Colonic mucosa (tissue), 4 donors: ENCODE data around the gene PCBD1. TPM values are rescaled to one million over a fixed set of nuclear protein-coding genes. Genes with fewer than 3 reads are reported as not detected.
"Not testable (repeated sequence)": the region's sequence is repeated elsewhere in the genome, so short reads cannot be mapped to it uniquely, and the experiment has no call there.

Experiments used
- DNase-seq: peaks from one replicate; pipeline ENCODE4 v3.0.0-alpha.2; 2020
- H3K27ac ChIP-seq: fragments of 200-600 bp; one replicate; pipeline ENCODE4 v1.8.0; 2021
- H3K27me3 ChIP-seq: fragments of 200-600 bp; one replicate; pipeline ENCODE4 v1.8.0; 2021
- H3K36me3 ChIP-seq: fragments of 200-600 bp; one replicate; pipeline ENCODE4 v1.8.0; 2021
- H3K4me1 ChIP-seq: fragments of 200-600 bp; one replicate; pipeline ENCODE4 v1.8.0; 2021; ENCODE audit warnings: mild to moderate bottlenecking
- H3K4me3 ChIP-seq: fragments of 200-600 bp; one replicate; pipeline ENCODE4 v1.8.0; 2021
- H3K9ac ChIP-seq, 2 donors: one replicate each; pipeline ENCODE4 v1.7.0; 2013; ENCODE audit warnings: control low read depth in 2 of 2, low read depth in 2 of 2, low read length in 2 of 2
- H3K9me3 ChIP-seq: fragments of 200-600 bp; one replicate; pipeline ENCODE4 v1.8.0; 2021
- intact Hi-C: fragments of 100-400 bp; cut with DNase I; formaldehyde crosslinking; loops from one replicate; pipeline ENCODE4 v1.14.1; 2022
- total RNA-seq, 2 donors: library from RNA; stranded (reverse); fragmentation: NEBNext Ultra II Directional in 1 of 2; extraction: Animal tissue kit (Norgen Biotek cat#: 25700) in 1 of 2; gene quantifications; one replicate each; pipeline ENCODE4 v1.2.1, GENCODE V29; 2021
- TF ChIP-seq, protein P1 (sequence below): fragments of 200-600 bp; IDR thresholded peaks from one replicate; pipeline ENCODE4 v1.8.0; 2022; ENCODE audit warnings: antibody characterized with exemption, mild to moderate bottlenecking
- donor health status: healthy.
- donor health status: DM: no; HTN: no; CAD: no.
- donor health status: DM: no; HTN: no; CAD: no.

PCBD1 gene
- total RNA-seq, 2 donors from 2014 or later: 96.4 to 196 TPM

DNA sequence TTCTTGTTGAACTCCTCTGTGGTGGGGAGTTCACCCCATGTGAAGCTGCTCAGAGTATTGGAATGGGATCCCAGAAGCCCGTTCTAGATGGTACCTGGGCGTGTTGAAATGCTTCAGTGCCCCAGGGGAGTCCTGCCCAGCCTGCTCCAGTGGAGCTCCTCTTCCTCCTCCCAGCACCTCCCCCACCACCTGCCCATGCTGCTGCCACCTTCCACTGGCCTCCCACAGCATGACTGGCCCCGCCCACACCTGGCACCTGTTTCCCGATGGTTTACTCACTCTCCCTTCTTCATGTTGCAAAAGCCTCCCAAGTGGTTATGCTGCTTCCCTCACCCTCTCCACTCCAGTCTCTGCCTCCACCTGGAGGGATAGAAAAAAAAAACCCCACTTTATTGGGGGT lies 32.2 kb upstream of the PCBD1 start:
- no peak overlapping the region for H3K27ac ChIP-seq
- H3K36me3 ChIP-seq: no peaks in the 10 kb centered on the region
- H3K27me3 ChIP-seq: no peaks in the 10 kb centered on the region
- TF ChIP-seq, protein P1, sequence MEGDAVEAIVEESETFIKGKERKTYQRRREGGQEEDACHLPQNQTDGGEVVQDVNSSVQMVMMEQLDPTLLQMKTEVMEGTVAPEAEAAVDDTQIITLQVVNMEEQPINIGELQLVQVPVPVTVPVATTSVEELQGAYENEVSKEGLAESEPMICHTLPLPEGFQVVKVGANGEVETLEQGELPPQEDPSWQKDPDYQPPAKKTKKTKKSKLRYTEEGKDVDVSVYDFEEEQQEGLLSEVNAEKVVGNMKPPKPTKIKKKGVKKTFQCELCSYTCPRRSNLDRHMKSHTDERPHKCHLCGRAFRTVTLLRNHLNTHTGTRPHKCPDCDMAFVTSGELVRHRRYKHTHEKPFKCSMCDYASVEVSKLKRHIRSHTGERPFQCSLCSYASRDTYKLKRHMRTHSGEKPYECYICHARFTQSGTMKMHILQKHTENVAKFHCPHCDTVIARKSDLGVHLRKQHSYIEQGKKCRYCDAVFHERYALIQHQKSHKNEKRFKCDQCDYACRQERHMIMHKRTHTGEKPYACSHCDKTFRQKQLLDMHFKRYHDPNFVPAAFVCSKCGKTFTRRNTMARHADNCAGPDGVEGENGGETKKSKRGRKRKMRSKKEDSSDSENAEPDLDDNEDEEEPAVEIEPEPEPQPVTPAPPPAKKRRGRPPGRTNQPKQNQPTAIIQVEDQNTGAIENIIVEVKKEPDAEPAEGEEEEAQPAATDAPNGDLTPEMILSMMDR: no peak
- no peak overlapping the region for H3K4me3 ChIP-seq
- no peak overlapping the region for H3K9ac ChIP-seq
- H3K4me1 ChIP-seq: no peaks in the 10 kb centered on the region
- DNase-seq: peak; percentile 70
- H3K9me3 ChIP-seq: no peaks in the 10 kb centered on the region
- intact Hi-C loops: loop anchor here (10.0 kb wide), 1 partner anchor 144 kb away; no protein-coding TSS in a partner anchor

DNA sequence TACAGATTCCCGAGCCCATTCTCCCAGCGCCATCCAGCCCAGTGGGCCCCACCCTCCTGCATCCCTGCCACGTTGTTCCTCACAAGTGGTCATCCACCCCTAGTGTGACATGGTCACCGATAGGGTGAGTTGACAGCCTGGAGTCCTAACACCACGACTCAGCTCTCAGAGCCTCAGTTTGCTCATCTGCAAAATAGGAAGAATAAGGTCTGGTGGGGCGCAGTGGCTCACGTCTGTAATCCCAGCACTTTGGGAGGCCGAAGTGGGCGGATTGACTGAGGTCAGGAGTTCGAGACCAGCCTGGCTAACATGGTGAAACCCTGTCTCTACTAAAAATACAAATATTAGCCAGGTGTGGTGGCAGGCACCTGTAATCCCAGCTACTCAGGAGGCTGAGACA lies 31.5 kb upstream of the PCBD1 start:
- H3K9ac ChIP-seq, H3K27me3 ChIP-seq, H3K4me3 ChIP-seq, H3K36me3 ChIP-seq, H3K9me3 ChIP-seq, DNase-seq, H3K27ac ChIP-seq, H3K4me1 ChIP-seq: not testable (repeated sequence)
- intact Hi-C loops: loop anchor here (10.0 kb wide), 1 partner anchor 145 kb away; no protein-coding TSS in a partner anchor

DNA sequence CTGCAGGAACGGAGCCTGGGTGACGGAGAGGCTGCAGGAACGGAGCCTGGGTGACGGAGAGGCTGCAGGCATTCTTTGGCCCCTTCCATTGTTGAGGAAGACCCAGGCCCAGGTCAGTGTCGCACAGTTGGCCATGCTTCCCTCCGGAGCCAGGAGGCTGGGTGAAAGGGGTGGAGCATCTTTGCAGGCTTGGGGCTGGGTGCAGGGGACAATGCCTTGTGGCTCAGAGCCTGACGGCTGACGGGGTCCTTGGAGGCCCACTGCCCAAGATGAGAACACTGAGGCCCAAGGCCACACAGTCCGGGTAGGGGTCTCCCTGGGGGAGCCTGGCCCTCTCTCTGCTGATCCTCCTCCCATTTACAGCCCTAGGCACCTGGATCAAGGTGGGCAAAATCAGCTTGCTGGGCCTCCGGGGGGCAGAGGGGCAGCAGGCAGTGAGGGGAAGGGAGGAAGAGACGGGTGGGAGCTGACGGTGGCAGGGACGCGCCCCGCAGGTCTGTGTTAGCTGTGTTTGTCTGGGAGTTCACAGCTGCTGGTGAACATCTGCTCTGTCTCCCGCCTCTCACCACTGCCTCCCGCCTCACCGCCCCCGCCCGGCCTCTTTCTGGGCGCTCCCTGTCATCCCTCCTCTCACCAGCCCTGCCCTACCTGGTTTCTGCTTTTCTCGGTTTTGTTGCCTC lies 30.6 kb upstream of the PCBD1 start:
- H3K27ac ChIP-seq: no peak overlapping the region
- DNase-seq: peak; percentile 27
- H3K9me3 ChIP-seq: no peaks in the 10 kb centered on the region
- intact Hi-C loops: no loop called here
- no peak overlapping the region for H3K4me3 ChIP-seq
- H3K27me3 ChIP-seq: no peaks in the 10 kb centered on the region
- H3K4me1 ChIP-seq: no peaks in the 10 kb centered on the region
- H3K36me3 ChIP-seq: no peaks in the 10 kb centered on the region
- TF ChIP-seq, protein P1: no peak
- H3K9ac ChIP-seq: no peak overlapping the region

DNA sequence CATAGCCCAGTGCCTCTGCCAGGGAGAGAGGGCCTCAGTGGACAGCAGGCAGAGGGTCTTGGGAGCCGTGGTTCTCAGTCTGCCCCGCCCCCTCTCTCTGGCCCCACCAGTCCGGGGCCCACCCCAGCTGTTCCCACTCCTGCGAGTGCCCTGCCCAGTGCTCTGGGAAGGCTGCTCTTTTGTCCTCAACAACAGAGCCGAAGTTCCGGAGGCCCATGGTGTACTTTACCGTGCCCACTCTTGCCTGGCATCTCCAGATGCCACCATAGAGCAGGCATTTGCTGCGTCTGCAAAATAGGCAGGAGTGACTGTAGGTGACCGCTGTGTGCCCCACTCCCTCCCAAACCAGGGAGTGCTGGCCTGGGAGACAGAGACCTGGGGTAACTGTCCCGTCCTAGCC lies 29.3 kb upstream of the PCBD1 start:
- H3K27me3 ChIP-seq: no peaks in the 10 kb centered on the region
- TF ChIP-seq, protein P1: no peak
- intact Hi-C loops: no loop called here

DNA sequence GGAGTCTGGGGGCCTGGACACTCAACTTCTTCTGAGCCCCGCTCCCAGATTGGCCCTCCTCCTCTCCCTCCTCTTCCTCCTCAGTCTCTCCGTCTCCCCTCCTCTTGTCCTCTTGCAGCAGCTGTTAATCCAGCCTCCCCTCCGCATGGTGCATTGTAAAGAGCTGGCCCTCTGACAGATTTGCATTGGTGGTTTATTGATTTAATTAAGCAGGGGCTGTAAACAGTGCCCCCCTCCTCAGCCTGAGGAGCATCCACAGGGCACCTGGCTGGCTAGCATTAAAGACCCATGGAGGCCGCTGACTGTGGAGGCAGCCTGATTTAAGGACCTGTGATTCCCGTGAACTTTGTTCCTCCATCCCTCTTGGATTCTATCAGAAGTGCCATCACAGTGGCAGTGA lies 28.9 kb upstream of the PCBD1 start:
- Histone ChIP-seq H3K36me3 (no peaks in the 10 kb centered on the region), H3K27me3 (no peaks in the 10 kb centered on the region), H3K9me3 (no peaks in the 10 kb centered on the region), H3K4me1 (no peaks in the 10 kb centered on the region), H3K4me3 (no peak overlapping the region), H3K9ac (no peak overlapping the region), H3K27ac (no peak overlapping the region)
- TF ChIP-seq, protein P1: no peak
- DNase-seq: no peak
- intact Hi-C loops: no loop called here

More for the DNA sequence above, 29.3 kb upstream of the PCBD1 start:
- H3K9ac ChIP-seq: no peak overlapping the region
- no peak overlapping the region for H3K4me3 ChIP-seq
- H3K4me1 ChIP-seq: no peaks in the 10 kb centered on the region
- H3K27ac ChIP-seq: no peak overlapping the region
- H3K36me3 ChIP-seq: no peaks in the 10 kb centered on the region
- H3K9me3 ChIP-seq: no peaks in the 10 kb centered on the region
- DNase-seq: no peak

DNA sequence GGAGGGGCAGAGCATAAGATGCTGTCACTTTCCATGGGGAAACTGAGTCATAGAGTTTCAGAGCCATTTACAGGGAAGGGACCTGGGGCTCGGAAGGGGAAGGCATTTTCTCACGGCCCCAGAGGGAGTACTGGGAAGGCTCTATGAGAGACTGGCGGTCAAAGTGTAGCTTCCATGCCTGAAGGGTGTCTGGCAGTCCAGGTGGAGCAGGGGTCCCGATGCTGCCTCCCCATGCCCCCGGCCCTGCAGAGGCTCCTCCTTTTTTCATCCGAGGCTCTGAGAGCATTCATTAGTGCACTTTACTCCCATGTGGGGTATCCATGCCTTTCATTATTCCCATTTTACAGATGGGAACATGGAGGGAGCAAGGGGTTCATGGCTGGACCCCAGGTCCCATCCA lies 27.9 kb upstream of the PCBD1 start:
- intact Hi-C loops: no loop called here
- TF ChIP-seq, protein P1: no peak
- peak overlapping the region in 1 of 2 donors; percentile 12 for H3K9ac ChIP-seq

More for the DNA sequence above, 27.9 kb upstream of the PCBD1 start:
- Histone ChIP-seq H3K36me3 (no peaks in the 10 kb centered on the region), H3K4me1 (no peaks in the 10 kb centered on the region), H3K27me3 (no peaks in the 10 kb centered on the region), H3K9me3 (no peaks in the 10 kb centered on the region), H3K4me3 (no peak overlapping the region), H3K27ac (no peak overlapping the region)
- no peak for DNase-seq
